ENCODE data around the gene ZFYVE16.
"Not testable (repeated sequence)": the region's sequence is repeated elsewhere in the genome, so short reads cannot be mapped to it uniquely, and the experiment has no call there.

The ZFYVE16 gene

GRCh38 chr5:80411589-80412219 is 3.8 kb downstream of the ZFYVE16 start:
- DNase-seq = peak; percentile 5 to 6

DNA sequence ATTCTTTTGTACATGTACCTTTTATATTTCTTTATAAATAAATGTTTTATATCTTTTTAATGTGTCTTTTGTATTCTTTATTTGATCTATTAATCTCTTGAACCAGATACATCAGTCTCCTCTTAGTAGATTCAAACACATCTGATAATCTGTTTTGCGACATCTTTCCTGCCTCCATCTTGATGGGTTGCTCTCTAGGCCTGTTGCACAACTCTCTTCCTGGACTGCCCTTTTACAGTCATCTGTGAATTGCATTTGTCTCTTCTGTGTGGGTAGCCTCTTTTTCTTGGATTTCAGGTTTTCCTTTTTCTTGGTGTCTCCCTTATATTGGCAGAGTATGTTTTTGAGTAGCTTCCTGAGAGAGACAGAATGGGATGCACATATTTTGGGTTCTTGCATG is 6.2 kb downstream of the ZFYVE16 start:
- no peak for DNase-seq

GRCh38 chr5:80417973-80418372 is 10.1 kb downstream of the ZFYVE16 start:
- DNase-seq = no peak

GRCh38 chr5:80424365-80424764 is 16.5 kb downstream of the ZFYVE16 start:
- not testable (repeated sequence) for DNase-seq

- no peak for DNase-seq
Measured at GRCh38 chr5:80435476-80435875, 27.6 kb downstream of the ZFYVE16 start.

DNA sequence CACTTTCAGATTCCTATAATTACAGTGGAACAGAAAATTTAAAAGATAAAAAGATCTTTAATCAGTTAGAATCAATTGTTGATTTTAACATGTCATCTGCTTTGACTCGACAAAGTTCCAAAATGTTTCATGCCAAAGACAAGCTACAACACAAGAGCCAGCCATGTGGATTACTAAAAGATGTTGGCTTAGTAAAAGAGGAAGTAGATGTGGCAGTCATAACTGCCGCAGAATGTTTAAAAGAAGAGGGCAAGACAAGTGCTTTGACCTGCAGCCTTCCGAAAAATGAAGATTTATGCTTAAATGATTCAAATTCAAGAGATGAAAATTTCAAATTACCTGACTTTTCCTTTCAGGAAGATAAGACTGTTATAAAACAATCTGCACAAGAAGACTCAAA is 29.5 kb downstream of the ZFYVE16 start:
- DNase-seq = no peak

DNA sequence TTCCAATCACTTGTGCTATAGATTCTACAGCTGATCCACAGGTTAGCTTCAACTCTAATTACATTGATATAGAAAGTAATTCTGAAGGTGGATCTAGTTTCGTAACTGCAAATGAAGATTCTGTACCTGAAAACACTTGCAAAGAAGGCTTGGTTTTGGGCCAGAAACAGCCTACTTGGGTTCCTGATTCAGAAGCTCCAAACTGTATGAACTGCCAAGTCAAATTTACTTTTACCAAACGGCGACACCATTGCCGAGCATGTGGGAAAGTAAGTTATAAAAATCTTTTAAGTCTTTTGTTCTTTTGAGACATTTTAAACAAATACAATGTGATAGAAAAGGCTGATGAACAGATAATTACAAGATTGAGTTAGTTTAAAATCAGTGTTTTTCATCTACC is 30.9 kb downstream of the ZFYVE16 start:
- no peak for DNase-seq

- no peak for DNase-seq
Measured at GRCh38 chr5:80439213-80439612, 31.3 kb downstream of the ZFYVE16 start.

- no peak for DNase-seq
Measured at GRCh38 chr5:80442742-80443141, 34.9 kb downstream of the ZFYVE16 start.

DNA sequence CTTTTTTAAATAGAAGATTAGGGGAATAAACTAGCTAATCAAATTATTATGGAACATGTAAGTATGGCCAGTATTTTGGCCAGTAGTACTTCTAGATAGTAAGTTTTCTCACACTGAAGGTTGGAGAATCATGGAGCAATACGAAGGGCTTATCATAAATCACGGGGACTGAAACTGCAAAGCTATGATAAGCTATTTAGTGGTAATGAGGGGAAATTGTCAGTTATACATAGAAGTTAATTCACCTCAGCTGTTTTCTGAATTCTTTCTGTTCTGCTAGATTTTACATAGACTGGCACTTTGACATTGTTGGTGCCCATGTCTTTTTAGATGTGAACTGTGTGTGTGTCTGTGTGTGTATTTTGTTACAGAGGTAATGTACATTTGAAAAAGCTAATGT is 45.5 kb downstream of the ZFYVE16 start:
- DNase-seq = no peak

GRCh38 chr5:80463269-80463668 is 55.4 kb downstream of the ZFYVE16 start:
- no peak for DNase-seq

GRCh38 chr5:80466669-80467485 is 59.0 kb downstream of the ZFYVE16 start:
- DNase-seq = no peak

GRCh38 chr5:80468131-80468530 is 60.3 kb downstream of the ZFYVE16 start:
- no peak for DNase-seq

GRCh38 chr5:80470631-80471030 is 62.8 kb downstream of the ZFYVE16 start:
- DNase-seq = not testable (repeated sequence)

- no peak for DNase-seq
Measured at GRCh38 chr5:80474929-80475328, 67.1 kb downstream of the ZFYVE16 start.

DNA sequence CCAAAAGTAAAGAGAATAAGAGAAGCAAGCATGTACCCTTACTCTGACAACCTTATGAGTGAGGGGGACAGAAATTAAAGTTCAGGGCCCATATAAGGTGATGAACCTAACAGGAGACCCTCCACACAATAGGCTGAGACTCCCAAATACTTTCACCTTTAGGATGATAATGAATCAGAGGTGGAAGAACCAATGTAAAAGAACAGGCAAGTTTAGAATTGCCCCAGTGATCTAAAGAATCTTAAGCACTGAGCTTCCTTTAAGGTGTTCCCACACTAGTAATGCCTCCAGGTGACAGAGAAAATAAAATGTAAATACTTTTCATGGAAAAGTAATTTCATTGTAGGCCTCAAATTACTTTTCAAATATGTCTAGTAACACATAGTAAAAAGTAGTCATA is 71.8 kb downstream of the ZFYVE16 start:
- no peak for DNase-seq

GRCh38 chr5:80480354-80480753 is 72.5 kb downstream of the ZFYVE16 start:
- no peak for DNase-seq

- peak; percentile 21 to 44 for DNase-seq
Measured at GRCh38 chr5:80481019-80481893, 73.4 kb downstream of the ZFYVE16 start.

DNA sequence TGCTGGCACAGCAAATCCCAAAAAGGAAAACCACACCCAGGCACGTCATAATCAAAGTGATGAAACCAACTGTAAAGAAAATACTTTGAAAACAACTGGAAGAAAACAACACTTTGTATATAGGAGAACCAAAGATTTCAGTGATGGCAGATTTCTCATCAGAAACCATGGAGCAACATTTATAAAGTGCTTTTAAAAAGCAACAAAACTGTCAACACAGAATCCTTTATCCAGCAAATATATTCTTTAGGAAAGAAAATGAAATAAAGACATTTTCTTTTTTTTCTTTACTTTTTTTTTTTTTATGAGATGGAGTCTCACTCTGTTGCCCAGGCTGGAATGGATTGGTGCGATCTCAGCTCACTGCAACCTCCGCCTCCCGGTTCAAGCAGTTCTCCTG is 74.7 kb downstream of the ZFYVE16 start:
- no peak for DNase-seq

- DNase-seq = no peak
Measured at GRCh38 chr5:80483636-80484232, 75.9 kb downstream of the ZFYVE16 start.

DNA sequence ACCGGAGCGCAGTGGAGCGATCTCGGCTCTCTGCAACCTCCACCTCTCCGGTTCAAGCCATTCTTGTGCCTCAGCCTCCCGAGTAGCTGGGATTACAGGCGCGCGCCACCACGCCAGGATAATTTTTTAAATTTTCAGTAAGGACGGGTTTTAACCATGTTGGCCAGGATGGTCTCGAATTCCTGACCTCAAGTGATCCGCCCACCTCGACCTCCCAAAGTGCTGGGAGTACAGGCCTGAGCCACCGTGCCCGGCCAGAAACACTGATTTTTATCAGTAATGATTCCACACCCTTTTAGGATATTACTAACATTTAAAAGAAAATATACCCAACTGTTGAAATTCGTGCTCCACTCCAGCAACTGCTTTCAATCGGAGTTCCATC is 79.6 kb downstream of the ZFYVE16 start:
- DNase-seq = no peak

DNA sequence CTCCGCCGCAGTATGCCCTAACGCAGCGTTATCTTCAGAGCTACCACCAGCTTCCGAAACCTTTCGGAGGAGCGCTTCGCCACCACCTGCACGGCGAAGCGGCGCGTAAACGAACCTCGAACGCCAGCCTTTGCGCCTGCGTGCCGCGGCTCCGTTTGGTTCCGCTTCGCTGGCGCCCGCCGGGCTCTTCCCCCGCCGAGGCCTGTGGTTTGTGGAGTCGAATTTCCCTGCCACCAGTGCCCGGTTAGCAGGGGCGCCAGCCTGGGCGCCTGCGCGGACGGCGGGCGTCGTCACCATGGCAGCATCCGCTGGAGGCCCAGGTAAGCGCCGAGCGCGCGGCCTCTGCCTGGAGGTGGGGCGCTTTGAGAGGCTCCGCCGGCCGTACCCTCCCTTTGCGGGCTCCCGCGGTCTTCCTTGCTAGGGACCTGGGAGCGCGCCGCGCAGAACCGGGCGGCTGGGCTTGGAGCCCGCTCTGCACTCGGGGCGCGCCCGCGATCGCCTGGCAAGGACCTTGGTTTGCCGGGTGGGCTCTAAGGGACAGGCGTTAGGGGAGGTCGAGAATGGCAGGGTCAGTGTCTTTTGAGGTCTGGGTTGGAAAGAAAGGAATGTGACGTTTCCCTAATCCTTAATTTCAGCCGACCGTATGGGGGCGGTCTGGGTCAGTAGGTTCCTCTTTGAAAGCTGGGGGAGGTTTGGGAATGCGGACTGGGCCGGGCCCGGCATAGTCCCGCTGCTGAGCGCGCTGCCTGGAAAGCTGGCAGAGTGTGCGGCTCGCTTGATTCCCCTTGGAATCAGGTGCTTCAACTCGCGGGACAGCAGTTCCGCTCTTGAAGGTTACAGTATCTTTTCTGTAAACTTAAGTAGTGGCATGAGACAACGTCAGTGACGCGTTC is 80.2 kb downstream of the ZFYVE16 start, which contains the start of gene FAM151B:
FAM151B (plus strand) TSS at position 272 of the 893 bp plus-strand sequence; CDS start at position 296, 24 bp downstream.
- DNase-seq = peak; percentile 94 to 96

Data from SHP77 (cell line).